ENCODE data around the gene ABHD16B. TPM values are rescaled to one million over a fixed set of nuclear protein-coding genes. Genes with fewer than 3 reads are reported as not detected.

Gene ABHD16B
- total and polyA plus RNA-seq, 10 of the 15 experiments (the other 5 are each of a cell fraction or from before 2014, with no cell fraction given) = 0.13 TPM; not detected in 9

GRCh38 chr20:63896264-63897105 is 35.2 kb downstream of the ABHD16B start (continued):
- TF ChIP-seq ZNF687 (IDR thresholded peaks at IDR 0.05) (no peak), RFX5 (IDR thresholded peaks at IDR 0.05; ENCODE audit: low read depth, low read length) (no peak), E4F1 (IDR thresholded peaks at IDR 0.05; ENCODE audit: borderline replicate concordance, partially characterized antibody) (no peak), SPI1 (IDR thresholded peaks at IDR 0.05; ENCODE audit: borderline replicate concordance, insufficient read depth, low read depth, low read length) (peak; percentile 74), ZNF217 (IDR thresholded peaks at IDR 0.05) (no peak), CBX5 (IDR thresholded peaks at IDR 0.05; ENCODE audit: low read depth) (no peak), POLR2A (IDR thresholded peaks at IDR 0.05; ENCODE audit: low read depth, low read length) (peak; percentile 61), RELB (IDR thresholded peaks at IDR 0.05; ENCODE audit: low read depth) (0 out of 2 replicates have a peak, but pooled peaks have one; percentile 37), ZNF622 (IDR thresholded peaks at IDR 0.05) (no peak), EZH2 (IDR thresholded peaks at IDR 0.05; ENCODE audit: borderline replicate concordance, control insufficient read depth, low read depth, low read length) (no peak)
